Astrocyte of the spinal cord (primary cell): ENCODE results near the gene BRWD1.
A peak's percentile ranks its signal among the peaks of the same experiment; 100 is the strongest.

ENCODE experiments used
- DNase-seq: peaks from one replicate; pipeline ENCODE4 v3.0.0; 2011; ENCODE audit warnings: low read depth, low spot score
- H3K4me3 ChIP-seq: 2 replicates; pipeline ENCODE4 v1.5.1; 2011; ENCODE audit warnings: low read depth, mild to moderate bottlenecking, low read length, moderate library complexity
- in situ Hi-C: cut with HindIII; loops from 2 replicates; pipeline ENCODE4 v1.10.0; 2017; ENCODE audit warnings: low sequenced_read_pairs
- TF ChIP-seq, protein P1 (sequence below): IDR thresholded peaks from 2 replicates; pipeline ENCODE4 v1.5.1; 2012; ENCODE audit warnings: low read depth, mild to moderate bottlenecking, low read length, inconsistent platforms

The BRWD1 gene

GRCh38 chr21:39348355-39349210 lies 35.2 kb upstream of the BRWD1 start, which contains the start of gene HMGN1:
Gene HMGN1 (minus strand): TSS chr21:39349088. CDS start chr21:39348917, 171 bp downstream.
- DNase-seq: peak; percentile 91
- H3K4me3 ChIP-seq: peak within 1 kb of the TSS; percentile 92
- in situ Hi-C loops: no loop called here
- TF ChIP-seq, protein P1, sequence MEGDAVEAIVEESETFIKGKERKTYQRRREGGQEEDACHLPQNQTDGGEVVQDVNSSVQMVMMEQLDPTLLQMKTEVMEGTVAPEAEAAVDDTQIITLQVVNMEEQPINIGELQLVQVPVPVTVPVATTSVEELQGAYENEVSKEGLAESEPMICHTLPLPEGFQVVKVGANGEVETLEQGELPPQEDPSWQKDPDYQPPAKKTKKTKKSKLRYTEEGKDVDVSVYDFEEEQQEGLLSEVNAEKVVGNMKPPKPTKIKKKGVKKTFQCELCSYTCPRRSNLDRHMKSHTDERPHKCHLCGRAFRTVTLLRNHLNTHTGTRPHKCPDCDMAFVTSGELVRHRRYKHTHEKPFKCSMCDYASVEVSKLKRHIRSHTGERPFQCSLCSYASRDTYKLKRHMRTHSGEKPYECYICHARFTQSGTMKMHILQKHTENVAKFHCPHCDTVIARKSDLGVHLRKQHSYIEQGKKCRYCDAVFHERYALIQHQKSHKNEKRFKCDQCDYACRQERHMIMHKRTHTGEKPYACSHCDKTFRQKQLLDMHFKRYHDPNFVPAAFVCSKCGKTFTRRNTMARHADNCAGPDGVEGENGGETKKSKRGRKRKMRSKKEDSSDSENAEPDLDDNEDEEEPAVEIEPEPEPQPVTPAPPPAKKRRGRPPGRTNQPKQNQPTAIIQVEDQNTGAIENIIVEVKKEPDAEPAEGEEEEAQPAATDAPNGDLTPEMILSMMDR: no peak

DNA sequence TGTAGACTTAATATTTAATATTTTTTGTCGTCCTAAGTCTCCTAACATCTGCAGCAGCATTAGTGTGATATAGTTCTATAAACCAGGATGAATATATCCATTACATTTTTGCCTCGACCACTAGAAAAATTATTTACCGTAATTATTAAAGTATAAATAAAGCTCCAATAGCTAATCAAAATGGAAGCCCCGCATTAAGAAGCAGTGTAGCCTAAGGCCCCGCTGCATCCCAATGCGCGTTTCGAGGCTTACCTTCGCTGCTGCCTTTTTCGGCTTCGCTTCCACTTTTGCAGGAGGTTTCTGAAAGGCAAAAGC lies 34.6 kb upstream of the BRWD1 start:
- TF ChIP-seq, protein P1: no peak
- no peak for DNase-seq
- H3K4me3 ChIP-seq: peak overlapping the region; percentile 92
- in situ Hi-C loops: no loop called here

DNA sequence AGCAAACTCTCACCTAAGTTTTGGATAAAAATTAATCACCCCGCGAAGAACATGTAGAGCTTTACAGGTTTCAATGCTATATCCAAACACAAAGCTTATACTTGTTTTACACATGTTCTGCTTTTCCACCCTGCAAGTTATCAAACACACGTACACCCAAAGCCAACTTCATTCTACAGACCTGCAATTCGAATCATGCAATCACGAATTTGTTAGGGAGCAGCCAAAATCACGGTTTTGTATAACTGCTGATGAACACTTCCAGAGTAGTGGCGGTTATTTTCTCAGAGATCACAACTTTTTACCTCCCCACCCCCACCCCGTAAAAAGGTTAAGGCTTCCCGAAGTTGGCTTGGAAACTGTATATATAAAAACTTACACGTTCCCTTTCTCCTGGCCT lies 34.1 kb upstream of the BRWD1 start:
- in situ Hi-C loops: no loop called here
- DNase-seq: no peak
- H3K4me3 ChIP-seq: peak overlapping the region; percentile 92
- TF ChIP-seq, protein P1: no peak

- TF ChIP-seq, protein P1: no peak
- DNase-seq: no peak
- in situ Hi-C loops: no loop called here
- H3K4me3 ChIP-seq: peak overlapping the region; percentile 92
Observed at GRCh38 chr21:39346671-39347331, 33.4 kb upstream of the BRWD1 start.

GRCh38 chr21:39346206-39346605 lies 32.8 kb upstream of the BRWD1 start:
- no peak overlapping the region for H3K4me3 ChIP-seq
- in situ Hi-C loops: no loop called here
- TF ChIP-seq, protein P1: no peak
- DNase-seq: no peak

DNA sequence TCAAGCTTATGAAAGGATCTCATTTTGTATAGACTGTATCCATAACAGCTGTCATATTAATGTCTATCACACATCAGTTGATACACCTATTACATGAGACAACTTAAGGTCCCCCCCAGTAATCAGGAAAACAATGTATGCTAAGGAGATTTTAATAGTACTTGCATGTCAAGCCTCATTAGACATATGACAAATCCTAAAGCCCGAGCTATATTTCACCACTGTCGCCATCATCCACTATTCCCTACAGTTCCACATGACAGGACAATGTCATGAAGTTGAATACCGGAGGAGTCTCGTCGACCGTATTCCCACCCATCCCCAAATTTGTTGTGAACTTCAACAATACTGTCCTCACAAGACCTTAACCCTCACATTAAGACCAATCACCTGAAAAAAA lies 32.0 kb upstream of the BRWD1 start:
- TF ChIP-seq, protein P1: no peak
- in situ Hi-C loops: no loop called here
- H3K4me3 ChIP-seq: no peak overlapping the region
- no peak for DNase-seq
